Activated CD8-positive, alpha-beta memory T cell treated with anti-CD3 and anti-CD28 coated beads, Interleukin-2, amount 10 ng/mL, durations not matched to agents 7 days and 5 days (primary cell): ENCODE data around the gene PSTPIP2. TPM values are rescaled to one million over a fixed set of nuclear protein-coding genes. Genes with fewer than 3 reads are reported as not detected.

Experiments
- ATAC-seq: fragments of 150-1000 bp; cut with Tn5 transposase; one replicate; pipeline ENCODE4 v1.10.0; 2021; ENCODE audit warnings: moderate library complexity
- CTCF ChIA-PET: fragments of 350-600 bp; sonication (Branson Sonifier 250); formaldehyde crosslinking; loops from one replicate; lab custom pipeline; 2021; ENCODE audit warnings: antibody characterized with exemption; lab: Charles Lee
- DNase-seq: peaks from one replicate; pipeline ENCODE4 v3.0.0-alpha.2; 2020
- H3K27ac Mint-ChIP-seq: one replicate; pipeline ENCODE4 v1.8.0; 2021; ENCODE audit warnings: mild to moderate bottlenecking, mixed read lengths
- H3K27me3 Mint-ChIP-seq: one replicate; pipeline ENCODE4 v1.8.0; 2021; ENCODE audit warnings: mixed read lengths
- H3K36me3 Mint-ChIP-seq: one replicate; pipeline ENCODE4 v1.8.0; 2021; ENCODE audit warnings: mild to moderate bottlenecking, mixed read lengths
- H3K4me1 Mint-ChIP-seq: one replicate; pipeline ENCODE4 v1.8.0; 2021; ENCODE audit warnings: mixed read lengths
- H3K4me3 Mint-ChIP-seq: one replicate; pipeline ENCODE4 v1.8.0; 2021; ENCODE audit warnings: mild to moderate bottlenecking, moderate library complexity, mixed read lengths
- H3K9me3 Mint-ChIP-seq: one replicate; pipeline ENCODE4 v1.8.0; 2022; ENCODE audit warnings: low read depth, mixed read lengths
- total RNA-seq, 2 experiments: library from RNA; stranded (reverse); gene quantifications; one replicate each; pipeline ENCODE4 v1.2.3, GENCODE V29; 2021

PSTPIP2 gene
- total RNA-seq, 2 experiments from 2014 or later: 4.1 to 16.1 TPM

- Mint-ChIP-seq H3K4me3 (no peak overlapping the region), H3K27me3 (no peaks in the 10 kb centered on the region), H3K9me3 (no peaks in the 10 kb centered on the region), H3K27ac (no peak overlapping the region), H3K4me1 (peaks cover 25% of the 10 kb centered on the region), H3K36me3 (peaks cover 29% of the 10 kb centered on the region)
- ATAC-seq (no peak), DNase-seq (no peak)
- CTCF ChIA-PET: no interaction called here
Measured at GRCh38 chr18:45958027-45958426, 114.0 kb downstream of the PSTPIP2 start.

- Mint-ChIP-seq H3K27me3 (no peaks in the 10 kb centered on the region), H3K4me1 (peaks cover 16% of the 10 kb centered on the region), H3K9me3 (no peaks in the 10 kb centered on the region), H3K36me3 (peaks cover 34% of the 10 kb centered on the region), H3K27ac (no peak overlapping the region), H3K4me3 (no peak overlapping the region)
- DNase-seq (no peak), ATAC-seq (no peak)
- CTCF ChIA-PET: no interaction called here
Measured at GRCh38 chr18:45957100-45957499, 115.0 kb downstream of the PSTPIP2 start.

- Mint-ChIP-seq H3K9me3 (no peaks in the 10 kb centered on the region), H3K27ac (no peak overlapping the region), H3K27me3 (no peaks in the 10 kb centered on the region), H3K4me3 (no peak overlapping the region), H3K4me1 (peaks cover 9% of the 10 kb centered on the region), H3K36me3 (peaks cover 33% of the 10 kb centered on the region)
- ATAC-seq: no peak
- DNase-seq: no peak
- CTCF ChIA-PET: interaction anchor here (1.0 kb wide), 1 partner anchor 20 kb away, joined by 3 read pairs; no protein-coding TSS in a partner anchor
Measured at GRCh38 chr18:45954070-45954934, 117.8 kb downstream of the PSTPIP2 start.

GRCh38 chr18:45951016-45951714 is 120.9 kb downstream of the PSTPIP2 start:
- H3K9me3 Mint-ChIP-seq: no peaks in the 10 kb centered on the region
- ATAC-seq: no peak
- no peak for DNase-seq
- no peaks in the 10 kb centered on the region for H3K4me1 Mint-ChIP-seq
- no peaks in the 10 kb centered on the region for H3K27me3 Mint-ChIP-seq
- peaks cover 55% of the 10 kb centered on the region for H3K36me3 Mint-ChIP-seq
- no peak overlapping the region for H3K4me3 Mint-ChIP-seq
- CTCF ChIA-PET: no interaction called here
- no peak overlapping the region for H3K27ac Mint-ChIP-seq

GRCh38 chr18:45945669-45946068 is 126.4 kb downstream of the PSTPIP2 start:
- no peak overlapping the region for H3K4me3 Mint-ChIP-seq
- H3K27ac Mint-ChIP-seq: no peak overlapping the region
- H3K27me3 Mint-ChIP-seq: no peaks in the 10 kb centered on the region
- CTCF ChIA-PET: interaction anchor here (1.0 kb wide), 1 partner anchor 128 kb away, joined by 3 read pairs; no protein-coding TSS in a partner anchor
- ATAC-seq: no peak
- H3K4me1 Mint-ChIP-seq: no peaks in the 10 kb centered on the region
- DNase-seq: no peak
- H3K36me3 Mint-ChIP-seq: peaks cover 62% of the 10 kb centered on the region
- no peaks in the 10 kb centered on the region for H3K9me3 Mint-ChIP-seq

- CTCF ChIA-PET: no interaction called here
- H3K36me3 Mint-ChIP-seq: peaks cover 58% of the 10 kb centered on the region
- ATAC-seq: no peak
Measured at GRCh38 chr18:45940724-45941123, 131.3 kb downstream of the PSTPIP2 start.

GRCh38 chr18:45939236-45939635 is 132.8 kb downstream of the PSTPIP2 start:
- DNase-seq: no peak
- CTCF ChIA-PET: interaction anchor here (1.7 to 3.0 kb wide), 2 partner anchors 15 to 134 kb away, joined by 6 to 9 read pairs; no protein-coding TSS in a partner anchor

More at GRCh38 chr18:45940724-45941123, 131.3 kb downstream of the PSTPIP2 start:
- Mint-ChIP-seq H3K9me3 (no peaks in the 10 kb centered on the region), H3K27ac (no peak overlapping the region), H3K27me3 (no peaks in the 10 kb centered on the region), H3K4me3 (no peak overlapping the region), H3K4me1 (peaks cover 12% of the 10 kb centered on the region)
- DNase-seq: no peak

GRCh38 chr18:45938488-45938935 is 133.5 kb downstream of the PSTPIP2 start:
- Mint-ChIP-seq H3K4me1 (peaks cover 12% of the 10 kb centered on the region), H3K36me3 (peaks cover 48% of the 10 kb centered on the region), H3K4me3 (no peak overlapping the region), H3K9me3 (no peaks in the 10 kb centered on the region), H3K27ac (peak overlapping the region; percentile 0), H3K27me3 (no peaks in the 10 kb centered on the region)
- CTCF ChIA-PET: interaction anchor here (0.7 to 3.0 kb wide), 4 partner anchors 14 to 135 kb away, joined by 3 to 9 read pairs (median 4); no protein-coding TSS in a partner anchor
- DNase-seq (no peak), ATAC-seq (peak; percentile 62)

More at GRCh38 chr18:45939236-45939635, 132.8 kb downstream of the PSTPIP2 start:
- Mint-ChIP-seq H3K9me3 (no peaks in the 10 kb centered on the region), H3K27me3 (no peaks in the 10 kb centered on the region), H3K36me3 (peaks cover 53% of the 10 kb centered on the region), H3K4me1 (peaks cover 12% of the 10 kb centered on the region), H3K27ac (no peak overlapping the region), H3K4me3 (no peak overlapping the region)
- no peak for ATAC-seq

- H3K4me1 Mint-ChIP-seq: peaks cover 12% of the 10 kb centered on the region
- H3K27me3 Mint-ChIP-seq: no peaks in the 10 kb centered on the region
- ATAC-seq (no peak), DNase-seq (no peak)
- H3K36me3 Mint-ChIP-seq: peaks cover 34% of the 10 kb centered on the region
- CTCF ChIA-PET: interaction anchor here (0.7 kb wide), 1 partner anchor 930 kb away, joined by 3 read pairs; no protein-coding TSS in a partner anchor
- H3K4me3 Mint-ChIP-seq: no peak overlapping the region
- H3K27ac Mint-ChIP-seq: no peak overlapping the region
- no peaks in the 10 kb centered on the region for H3K9me3 Mint-ChIP-seq
Measured at GRCh38 chr18:45935591-45936335, 136.3 kb downstream of the PSTPIP2 start.

Other genes with a start within 250 kb of the PSTPIP2 start
- not detected for gene SIGLEC15, start 246.6 kb downstream of the PSTPIP2 start, total RNA-seq
- 10 to 100 TPM; 22.7 to 24.5 TPM for gene EPG5, start 104.9 kb downstream of the PSTPIP2 start, total RNA-seq
- gene ATP5F1A, start 26.0 kb upstream of the PSTPIP2 start, total RNA-seq: 100 to 1,000 TPM; 341 to 485 TPM
- gene HAUS1, start 32.1 kb upstream of the PSTPIP2 start, total RNA-seq: 10 to 100 TPM; 57.4 to 59.2 TPM